DMS 273 treated with DMSO at 0.1 percent for 48 hours (cell line): ENCODE data around the gene IRF3.
"Not testable (repeated sequence)": the region's sequence is repeated elsewhere in the genome, so short reads cannot be mapped to it uniquely, and the experiment has no call there.

Experiments used
- DNase-seq: peaks from one replicate; lab custom pipeline; 2025; lab: John Stamatoyannopoulos, UW

The IRF3 gene

DNA sequence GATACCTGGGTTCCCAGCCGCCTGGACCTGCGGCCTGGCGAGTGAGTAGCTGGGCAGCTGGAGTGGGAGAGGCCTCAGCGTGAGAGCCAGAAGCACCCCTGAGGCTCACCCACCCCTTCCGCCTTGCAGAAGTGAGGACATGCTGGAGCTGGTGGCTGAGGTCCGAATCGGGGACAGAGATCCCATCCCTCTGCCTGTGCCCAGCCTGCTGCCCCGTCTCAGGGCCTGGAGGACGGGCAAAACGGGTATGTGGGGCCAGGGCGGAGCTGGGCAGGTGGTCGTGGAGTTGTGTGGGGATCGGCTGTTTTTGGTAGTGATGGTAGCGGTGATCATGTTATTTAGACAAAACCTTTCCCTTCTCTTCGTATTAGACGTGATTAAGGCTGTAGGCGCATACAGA lies 19.1 kb downstream of the IRF3 start:
- DNase-seq: no peak

DNA sequence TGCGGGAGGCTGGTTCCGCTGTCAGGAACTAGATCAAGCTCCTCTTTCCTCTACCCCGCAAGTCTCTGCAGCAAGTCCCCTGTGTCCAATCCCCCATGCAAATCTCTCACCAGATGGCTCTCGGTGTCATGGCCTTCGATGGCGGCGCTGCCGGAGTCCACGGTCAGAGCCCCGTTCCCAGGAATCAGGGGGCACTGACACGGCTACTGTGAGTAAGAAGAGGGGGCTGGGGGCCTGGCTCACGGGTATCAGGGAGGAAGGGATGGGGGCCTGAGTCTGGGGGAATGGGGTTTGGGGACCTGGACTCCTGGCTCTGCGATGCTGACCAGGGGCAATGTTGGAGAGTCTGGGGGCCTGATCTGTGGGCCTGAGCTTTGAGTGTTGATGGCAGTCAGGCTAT lies 19.7 kb downstream of the IRF3 start:
- DNase-seq: no peak

DNA sequence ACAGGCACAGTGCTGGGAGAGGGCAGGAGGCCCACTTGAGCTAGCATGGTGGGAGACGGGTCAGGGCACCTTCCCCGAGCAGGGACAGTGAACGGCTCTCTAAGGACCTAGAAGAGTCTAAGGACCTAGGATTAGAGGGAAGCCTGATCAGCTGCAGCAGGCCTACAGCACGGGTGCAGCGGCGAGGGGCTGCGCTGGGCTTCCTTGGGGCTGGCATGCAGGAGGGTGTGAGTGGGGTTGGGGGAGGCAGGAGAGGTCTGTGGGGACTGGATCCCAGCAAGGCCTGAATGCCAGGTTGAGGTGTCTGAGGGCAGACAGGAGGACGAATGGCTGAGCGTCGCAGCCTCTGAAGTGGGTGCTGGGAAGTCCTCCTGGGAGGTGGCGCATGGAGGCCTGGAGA lies 20.1 kb downstream of the IRF3 start:
- DNase-seq: no peak

DNA sequence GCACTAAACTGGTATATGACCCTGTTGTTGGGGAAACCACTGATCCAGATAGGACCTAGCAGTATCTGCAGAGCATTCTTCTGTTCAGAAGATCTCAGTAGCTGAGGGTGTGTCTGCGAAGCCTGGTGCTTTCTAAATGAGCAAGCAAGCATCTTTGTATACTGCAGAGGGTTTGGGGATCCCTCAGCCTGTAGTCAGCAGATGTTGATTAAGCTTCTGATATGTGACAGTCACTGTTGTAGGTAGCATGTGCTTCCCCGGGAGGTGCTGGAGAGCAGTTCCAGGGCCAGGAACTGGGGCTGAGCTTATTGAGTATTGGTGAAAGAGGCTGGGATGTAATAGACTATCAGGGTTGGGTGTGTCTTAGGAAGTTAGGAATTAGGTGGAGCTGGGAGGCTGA lies 22.2 kb downstream of the IRF3 start:
- DNase-seq: no peak

DNA sequence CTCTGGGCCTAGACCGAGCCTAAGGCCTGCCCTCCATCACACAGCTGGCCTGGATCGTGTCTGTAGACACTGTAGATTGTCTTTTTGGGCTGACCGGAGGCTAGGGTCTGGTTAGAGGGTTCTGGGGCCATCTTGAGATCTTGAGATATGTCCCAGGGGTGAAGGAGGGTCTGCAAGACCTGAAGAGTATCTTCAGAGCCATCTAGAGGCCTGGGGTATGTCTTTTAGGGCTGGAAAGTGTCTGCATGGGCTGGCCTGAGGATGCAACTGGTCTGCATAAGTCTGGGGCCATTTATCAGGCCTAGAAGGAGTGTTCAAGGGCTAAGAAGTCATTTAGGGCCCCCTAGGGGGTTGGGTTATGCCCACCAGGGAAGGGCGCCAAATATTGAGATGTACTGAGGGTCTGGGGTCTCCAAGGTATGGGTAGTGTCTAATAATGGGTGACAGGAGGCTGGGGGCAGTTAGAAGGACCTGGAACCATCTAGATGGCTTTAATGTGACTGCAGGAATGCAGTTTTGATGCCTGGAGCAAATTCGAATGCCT lies 23.1 kb downstream of the IRF3 start:
- no peak for DNase-seq

DNA sequence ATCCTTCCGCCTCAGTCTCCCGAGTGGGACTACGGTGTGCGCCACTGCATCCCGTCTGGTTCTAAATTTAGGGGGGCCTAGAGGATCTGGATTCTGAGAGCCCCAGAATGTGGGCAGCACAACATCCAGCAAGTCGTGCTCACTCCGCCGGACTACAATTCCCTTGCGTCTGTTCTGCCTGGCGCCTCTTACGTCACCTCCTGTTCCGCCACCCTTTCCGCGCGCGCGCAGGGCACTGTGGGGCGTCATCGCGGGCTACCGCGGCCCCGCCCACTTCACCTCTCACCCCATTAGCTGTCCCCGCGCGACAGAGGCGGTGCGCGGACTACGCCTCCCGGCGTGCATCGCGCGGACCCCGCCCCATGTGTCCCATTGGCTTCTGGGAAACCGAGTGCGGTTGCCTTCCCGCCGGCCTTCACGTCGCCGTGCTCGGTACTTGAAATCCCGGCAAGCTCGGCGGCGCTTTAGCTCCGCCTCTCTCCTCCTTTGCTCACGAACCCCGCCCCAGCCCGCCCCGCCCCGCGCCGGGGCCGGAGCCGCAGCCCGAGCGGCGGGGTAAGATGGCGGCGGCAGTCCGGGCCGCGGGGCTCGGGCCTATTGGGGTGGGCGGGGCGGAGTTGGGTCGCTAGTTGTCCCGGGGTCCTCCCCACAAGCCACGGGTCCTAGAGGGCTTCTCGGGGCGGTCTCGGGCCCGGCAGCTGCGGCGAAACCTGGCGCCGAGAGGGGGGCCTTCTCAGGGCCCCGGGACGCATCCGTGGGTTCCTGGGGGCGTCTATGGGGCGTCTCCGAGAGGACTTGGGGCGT lies 23.8 kb downstream of the IRF3 start, which contains the start of gene SCAF1:
TSS of gene SCAF1 (plus strand) at position 522 of the 804 bp plus-strand sequence. CDS start 2,818 bp downstream, outside the sequence.
- DNase-seq: peak; percentile 97

DNA sequence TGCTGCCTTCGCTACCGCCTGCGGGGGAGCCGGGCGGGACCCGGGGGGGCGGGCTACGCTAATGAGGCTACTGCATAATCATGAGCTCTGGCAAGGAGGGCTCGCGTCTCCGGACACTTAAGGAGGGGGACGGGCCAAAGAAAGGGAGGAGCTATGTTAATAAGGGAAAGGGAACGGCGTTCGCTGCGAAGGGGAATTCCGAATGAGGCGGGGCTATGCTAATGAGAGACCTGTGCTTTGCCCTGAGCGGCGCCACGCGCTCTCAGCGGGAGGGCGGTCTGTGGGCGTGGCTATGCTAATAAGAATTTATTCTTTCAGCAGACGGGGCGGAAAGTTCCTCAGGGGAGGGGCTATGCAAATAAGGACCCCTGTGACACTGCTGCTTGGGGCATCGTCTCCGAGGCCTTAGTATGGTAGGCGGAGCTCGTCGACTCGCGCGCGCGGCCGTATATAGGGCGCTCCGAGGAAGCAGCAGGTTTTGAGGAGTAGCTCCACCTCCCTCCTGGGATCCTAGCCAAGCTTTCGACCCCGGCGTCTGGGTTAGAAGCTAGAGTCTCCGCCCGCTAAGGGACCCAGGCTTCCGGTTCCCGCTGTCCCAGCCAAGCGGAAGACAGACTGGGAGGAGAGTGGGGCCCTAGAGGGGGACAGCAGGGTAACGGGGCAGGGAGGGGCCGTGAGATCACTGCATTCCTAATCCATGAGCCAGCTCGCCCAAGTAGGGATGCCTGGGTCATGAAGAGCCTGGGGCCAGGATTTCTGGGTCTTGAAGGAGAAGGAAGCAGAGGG lies 25.4 kb downstream of the IRF3 start, which contains the start of gene RRAS:
TSS of gene RRAS (minus strand) at position 31 of the 786 bp plus-strand sequence. CDS start 45 bp downstream, outside the sequence.
- DNase-seq: peak; percentile 99

DNA sequence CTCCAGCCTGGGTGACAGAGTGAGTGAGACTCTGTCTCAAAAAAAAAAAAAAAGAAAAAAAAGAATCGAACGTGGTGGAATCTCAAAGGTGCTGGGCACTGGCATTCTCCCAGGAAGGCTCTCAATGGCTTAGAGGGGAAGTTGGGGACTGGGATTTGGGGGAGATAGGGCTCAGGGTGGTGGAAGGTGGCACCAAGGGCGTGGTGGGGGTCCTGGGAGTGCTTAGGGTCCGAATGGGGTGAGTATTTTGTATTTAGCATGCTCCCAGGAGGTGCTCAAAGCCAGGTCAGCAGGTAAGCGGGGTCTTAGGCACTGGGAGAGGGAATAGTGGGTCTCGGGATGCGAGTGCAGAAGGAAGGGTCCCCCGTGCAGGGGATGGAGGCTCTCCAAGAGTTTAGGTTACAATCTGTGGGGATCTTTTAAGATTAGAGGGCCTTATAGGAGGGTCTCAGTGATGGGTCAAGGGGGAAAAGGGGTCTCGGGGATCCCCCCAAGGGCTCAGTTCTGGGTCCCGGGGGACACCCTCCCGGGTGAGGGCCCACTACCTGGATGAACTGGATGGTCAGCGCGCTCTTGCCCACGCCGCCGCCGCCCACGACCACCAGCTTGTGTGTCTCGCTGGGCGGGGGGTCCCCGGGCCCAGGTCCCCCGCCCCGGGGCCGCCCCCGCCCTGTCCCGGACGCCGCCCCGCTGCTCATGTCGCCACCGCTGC lies 26.1 kb downstream of the IRF3 start:
- DNase-seq: no peak

DNA sequence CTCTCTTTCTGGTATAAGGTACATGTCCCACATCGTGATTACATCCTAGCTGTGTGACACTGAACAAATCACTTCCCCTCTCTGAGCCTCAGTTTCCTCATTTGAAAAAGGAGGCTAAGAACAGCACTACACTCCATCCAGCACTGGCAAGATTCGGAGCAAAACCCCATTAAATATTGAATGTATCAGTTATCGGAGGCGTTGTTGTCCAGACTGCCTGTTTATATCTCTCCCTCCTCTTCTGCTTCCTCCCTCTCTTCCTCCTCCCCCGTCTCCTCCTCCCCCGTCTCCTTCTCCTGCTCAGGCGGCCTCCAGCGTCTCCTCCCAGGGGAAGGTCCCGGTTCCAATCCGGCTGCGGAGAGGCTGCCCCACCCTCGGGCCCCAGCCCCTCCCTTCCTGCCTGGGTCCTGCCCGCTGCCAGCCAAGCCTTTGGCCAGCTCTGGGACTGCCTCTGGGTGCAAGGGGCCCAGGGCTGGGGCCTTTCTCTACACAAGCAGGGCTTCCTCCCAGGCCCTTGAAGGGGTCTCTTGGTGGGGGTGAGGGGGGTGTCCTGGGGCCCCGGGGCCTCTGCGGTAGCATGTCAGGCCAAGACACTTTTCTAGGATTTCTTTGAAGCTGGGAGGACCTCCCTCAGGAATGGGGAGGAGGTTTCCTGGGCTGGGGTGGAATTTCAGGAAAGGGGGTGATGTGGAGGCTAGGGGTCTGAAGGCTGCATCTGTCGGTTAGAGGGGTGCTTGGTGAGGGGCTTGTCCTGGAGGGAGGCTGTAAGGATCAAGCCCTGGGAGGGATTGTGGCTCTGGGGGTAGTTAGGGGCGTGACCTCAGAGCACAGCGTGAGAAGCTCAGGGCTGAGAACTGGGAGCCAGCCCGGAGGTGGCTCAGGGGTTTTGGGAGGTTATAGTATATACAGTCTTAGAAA lies 27.6 kb downstream of the IRF3 start:
- DNase-seq: no peak

DNA sequence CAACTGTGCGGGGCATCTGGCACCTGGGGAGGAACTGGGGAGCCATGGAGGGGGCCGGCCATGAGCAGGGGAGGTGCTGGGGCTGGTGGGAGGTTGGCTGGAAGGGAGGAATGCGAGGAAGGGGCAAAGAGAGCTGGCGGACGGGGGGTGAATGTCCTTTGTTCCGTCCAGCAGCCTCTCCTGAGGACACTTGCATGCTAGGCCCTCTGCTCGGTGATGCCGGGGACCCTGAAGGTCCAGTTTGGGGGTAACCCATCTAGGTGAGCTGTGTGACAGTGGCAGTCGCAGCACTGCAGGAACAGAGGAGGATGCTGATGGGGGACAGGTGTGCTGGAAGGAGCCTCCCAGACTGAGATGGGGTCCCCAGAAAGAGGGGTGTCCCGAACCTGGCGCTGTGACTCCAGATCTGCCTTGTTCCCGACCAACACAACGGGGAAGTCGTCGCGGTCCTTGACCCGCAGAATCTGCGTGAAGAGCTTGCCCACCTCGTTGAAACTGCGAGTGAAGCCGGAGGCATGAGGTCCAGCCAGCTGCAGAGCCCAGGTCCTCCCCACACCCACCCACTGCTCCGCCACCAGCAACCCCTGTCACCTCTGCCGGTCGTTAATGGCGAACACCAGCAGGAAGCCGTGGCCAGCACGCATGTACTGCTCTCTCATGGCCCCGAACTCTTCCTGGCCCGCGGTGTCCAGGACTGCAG lies 29.3 kb downstream of the IRF3 start:
- no peak for DNase-seq

DNA sequence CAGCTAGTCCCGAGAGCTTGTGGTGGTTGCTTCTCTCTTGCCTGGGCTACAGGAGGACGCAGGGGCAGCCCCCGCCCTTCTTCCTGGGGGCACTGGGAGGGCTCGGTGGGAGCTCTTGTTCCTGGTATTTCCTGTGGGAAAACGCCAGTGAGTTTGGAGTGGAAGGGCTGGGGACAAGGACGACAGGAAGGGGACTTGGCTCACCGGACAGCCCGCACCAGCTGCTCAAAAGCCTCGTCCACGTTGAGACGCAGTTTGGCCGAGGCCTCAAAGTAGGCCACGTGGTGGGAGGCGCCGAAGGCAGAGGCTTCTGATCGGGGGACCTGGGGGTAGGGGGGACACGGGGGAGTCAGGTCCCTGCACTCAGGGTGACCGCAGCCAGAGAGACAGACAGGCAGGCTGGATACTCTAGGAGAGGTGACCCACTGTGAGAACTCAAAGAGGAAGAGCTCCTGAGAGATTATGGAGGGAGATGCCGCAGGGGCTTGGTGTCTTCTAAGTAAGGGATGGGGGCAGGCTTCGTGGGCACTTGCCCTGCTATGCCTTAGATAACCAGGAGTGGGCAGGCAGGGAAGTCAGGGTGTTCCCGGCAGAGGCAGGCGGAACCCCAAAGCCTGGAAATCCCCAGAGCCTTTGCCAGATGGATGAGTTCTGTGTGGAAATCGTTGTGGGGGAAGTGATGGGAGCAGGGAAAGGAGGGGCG lies 30.0 kb downstream of the IRF3 start:
- no peak for DNase-seq

DNA sequence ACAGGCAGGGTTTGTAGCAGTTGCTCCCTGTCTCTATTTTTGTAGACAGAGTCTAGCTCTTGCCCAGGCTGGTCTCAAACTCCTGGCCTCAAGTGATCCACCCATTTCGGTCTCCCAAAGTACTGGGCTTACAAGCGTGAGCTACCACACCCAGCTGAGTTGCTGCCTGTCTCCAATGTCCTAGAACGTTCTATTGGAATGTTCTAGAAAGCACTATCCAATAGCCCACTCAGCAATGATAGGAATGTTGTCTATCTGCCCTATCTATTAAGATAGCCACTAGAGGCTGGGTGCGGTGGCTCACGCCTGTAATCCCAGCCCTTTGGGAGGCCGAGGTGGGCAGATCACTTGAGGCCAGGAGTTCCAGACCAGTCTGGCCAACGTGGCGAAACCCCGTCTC lies 32.4 kb downstream of the IRF3 start:
- DNase-seq: not testable (repeated sequence)

DNA sequence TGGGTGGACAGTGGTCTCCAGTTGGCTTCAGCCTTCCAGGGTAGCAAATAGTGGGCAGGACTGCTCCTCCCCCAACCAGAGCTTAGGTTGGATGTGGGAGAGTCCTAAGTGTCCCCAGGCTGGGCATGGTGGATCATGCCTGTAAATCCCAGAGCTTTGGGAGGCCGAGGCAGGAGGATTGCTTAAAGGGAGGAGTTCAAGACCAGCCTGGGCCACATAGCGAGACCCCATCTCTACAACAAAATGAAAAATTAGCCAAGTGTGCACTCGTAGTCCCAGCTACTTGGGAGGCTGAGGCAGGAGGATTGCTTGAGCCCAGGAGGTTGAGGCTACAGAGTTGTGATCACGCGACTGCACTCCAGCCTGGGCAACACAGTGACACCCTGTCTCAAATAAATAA lies 33.1 kb downstream of the IRF3 start:
- no peak for DNase-seq

DNA sequence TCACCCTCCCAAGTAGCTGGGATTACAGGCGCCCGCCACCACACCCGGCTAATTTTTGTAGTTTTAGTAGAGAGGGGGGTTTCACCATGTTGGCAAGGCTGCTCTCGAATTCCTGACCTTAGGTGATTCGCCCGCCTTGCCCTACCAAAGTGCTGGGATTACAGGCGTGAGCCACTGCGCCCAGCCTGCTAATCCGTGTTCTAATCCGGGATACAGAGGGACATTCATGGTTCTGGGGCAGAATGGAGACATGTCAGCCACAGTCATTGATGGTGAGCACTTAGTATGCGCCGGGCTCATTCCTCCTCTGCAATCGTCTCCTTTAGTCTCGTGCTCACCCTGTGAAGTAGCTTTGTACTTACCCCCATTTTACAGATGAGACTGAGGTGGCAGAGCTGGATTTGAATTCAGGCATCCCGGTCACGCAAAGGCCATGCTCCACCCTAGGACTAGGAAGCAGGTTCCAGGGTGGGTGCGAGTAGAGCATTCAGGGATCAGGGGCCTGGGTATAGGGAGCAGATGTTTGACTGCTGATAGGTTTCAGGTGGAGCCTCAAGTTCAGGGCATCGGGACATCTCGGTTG lies 34.0 kb downstream of the IRF3 start:
- no peak for DNase-seq

DNA sequence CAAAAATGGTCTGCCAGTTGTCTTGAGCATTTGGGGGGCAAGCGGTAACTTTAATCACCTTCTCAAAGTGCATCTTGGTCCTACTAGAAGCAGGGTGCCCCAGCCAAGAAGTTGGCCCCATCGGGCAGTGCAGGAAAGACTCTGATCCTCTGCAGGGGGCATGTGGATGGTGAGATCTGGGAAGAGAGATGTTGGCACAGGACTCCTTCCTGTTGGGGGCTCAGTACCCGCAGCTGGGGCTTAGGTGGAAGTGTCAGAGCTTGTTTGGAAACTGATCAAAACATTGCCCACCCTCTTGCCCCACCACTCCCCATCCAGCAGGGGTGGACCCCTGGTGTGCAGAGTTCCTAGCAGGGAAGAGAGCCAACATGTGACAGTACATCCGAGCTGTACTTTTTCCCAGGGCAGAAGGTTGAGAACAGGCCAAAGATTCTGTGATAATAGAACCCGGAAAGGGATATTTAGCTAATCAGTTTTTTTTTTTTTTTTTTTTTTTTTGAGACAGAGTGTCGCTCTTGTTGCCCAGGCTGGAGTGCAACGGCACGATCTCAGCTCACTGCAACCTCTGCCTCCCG lies 34.6 kb downstream of the IRF3 start:
- peak; percentile 20 for DNase-seq

DNA sequence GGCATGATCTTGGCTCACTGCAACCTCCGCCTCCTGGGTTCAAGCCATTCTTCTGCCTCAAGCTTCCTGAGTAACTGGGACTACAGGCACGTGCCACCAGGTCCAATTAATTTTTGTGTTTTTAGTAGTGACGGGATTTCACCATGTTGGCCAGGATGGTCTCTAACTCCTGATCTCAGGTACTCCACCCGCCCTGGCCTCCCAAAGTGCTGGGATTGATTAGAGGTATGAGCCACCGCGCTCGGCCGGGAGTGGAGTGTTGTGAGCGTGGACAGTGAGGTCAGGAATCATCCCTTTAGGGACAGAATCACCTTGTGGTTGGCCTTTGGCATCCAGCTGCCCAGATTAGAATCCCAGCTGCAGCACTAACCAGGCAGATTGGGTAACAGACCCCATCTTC lies 36.0 kb downstream of the IRF3 start:
- no peak for DNase-seq

DNA sequence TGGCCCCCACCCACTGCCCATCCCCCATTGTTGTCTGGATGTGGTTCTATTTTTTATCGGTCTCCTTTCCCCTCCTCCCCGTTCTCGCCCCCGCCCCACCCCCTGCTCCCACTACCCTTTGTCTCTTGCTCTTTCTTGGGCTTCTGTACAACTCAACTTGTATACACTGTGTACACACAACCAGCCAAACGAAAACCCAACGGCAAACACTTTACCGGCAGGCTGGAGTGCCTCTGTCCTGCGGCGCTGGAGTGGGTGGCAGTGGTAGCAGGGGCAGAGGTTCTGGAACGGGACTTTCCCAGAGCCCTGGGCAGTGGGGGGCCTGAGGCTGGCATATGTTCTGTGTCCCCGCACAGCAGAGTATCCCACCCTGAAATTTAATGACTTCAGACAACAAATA lies 39.4 kb downstream of the IRF3 start:
- DNase-seq: no peak

DNA sequence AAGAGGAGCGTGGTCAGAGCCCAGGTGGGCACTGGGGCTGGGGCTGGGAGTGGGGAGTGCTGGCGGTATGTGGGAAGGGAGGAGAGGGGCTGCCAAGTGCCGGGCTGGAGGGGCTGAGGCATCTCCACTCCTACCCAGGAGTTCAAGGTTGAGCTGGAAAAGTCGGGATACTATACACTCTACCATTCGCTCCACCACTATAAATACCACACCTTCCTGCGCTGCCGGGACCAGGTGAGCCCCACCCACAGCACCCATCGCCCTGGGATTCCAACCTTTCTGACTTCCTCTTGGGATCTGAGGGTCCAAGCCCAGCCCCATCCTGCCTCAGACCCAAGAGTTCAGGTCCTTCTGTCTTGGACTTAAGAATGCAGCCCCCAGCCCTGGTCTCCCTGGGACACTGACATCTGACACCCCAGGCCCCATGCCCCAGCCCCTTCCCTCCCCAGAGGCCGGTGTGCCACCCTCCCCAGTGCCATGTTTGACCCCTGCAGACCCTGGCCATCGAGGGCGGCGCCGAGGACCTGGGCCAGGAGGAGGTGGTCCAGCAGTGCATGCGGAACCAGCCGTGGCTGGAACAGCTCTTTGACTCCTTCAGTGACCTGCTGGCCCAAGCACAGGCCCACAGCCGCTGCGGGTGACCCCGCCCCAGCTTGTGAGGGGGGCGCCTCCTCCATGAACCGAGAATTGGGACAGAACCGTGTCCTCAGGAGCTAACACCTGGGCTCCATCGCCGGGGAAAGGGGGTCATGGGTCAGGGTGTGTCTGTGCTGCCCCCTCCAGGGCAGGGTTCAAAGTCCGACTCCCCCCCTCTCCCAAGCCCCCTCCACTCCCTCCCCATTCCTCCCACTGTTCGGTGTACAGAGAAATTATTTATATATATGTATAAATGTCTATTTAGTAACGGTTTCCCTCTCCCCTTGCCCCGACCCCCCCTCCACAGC lies 40.4 kb downstream of the IRF3 start:
- DNase-seq: no peak
